B cell (primary cell): ENCODE results near the gene EYA4. TPM values are rescaled to one million over a fixed set of nuclear protein-coding genes. Genes with fewer than 3 reads are reported as not detected.

ENCODE experiments used
- ATAC-seq: fragments of 200-7000 bp; cut with Tn5 transposase; one replicate; pipeline ENCODE4 v1.10.0; 2021; ENCODE audit warnings: low read depth, mild to moderate bottlenecking, moderate number of reproducible peaks, moderate library complexity
- CTCF ChIA-PET: fragments of 350-600 bp; sonication (Branson Sonifier 250); formaldehyde crosslinking; loops from one replicate; lab custom pipeline; 2021; ENCODE audit warnings: antibody characterized with exemption, inconsistent platforms; lab: Charles Lee
- POLR2A ChIA-PET: fragments of 350-600 bp; sonication (Branson Sonifier 250); formaldehyde crosslinking; loops from one replicate; lab custom pipeline; 2021; ENCODE audit warnings: antibody characterized with exemption; lab: Charles Lee
- DNase-seq: peaks from one replicate; pipeline ENCODE4 v3.0.0; 2013
- H2AFZ ChIP-seq: 2 replicates; pipeline ENCODE4 v1.6.1; 2012; ENCODE audit warnings: mild to moderate bottlenecking, low read depth, low read length; ENCODE audit not compliant: insufficient read depth, poor library complexity, severe bottlenecking
- H3K27ac ChIP-seq, 2 donors: 1 replicate in 1 of 2; 2 replicates in 1 of 2; pipeline ENCODE4 v1.5.1; 2012 to 2013; ENCODE audit warnings: low read length in 2 of 2, mild to moderate bottlenecking in 2 of 2, moderate library complexity in 1 of 2
- H3K27me3 ChIP-seq, 4 experiments: fragments of 200-600 bp in 1 of 4; sonication (generic) in 1 of 4; replicated peaks in 1 of 4; 1 replicate in 2 of 4; 2 replicates in 2 of 4; pipeline versions ENCODE4 v1.6.1 to v1.7.0; 2013 to 2016; ENCODE audit warnings: low read length in 3 of 4, mild to moderate bottlenecking in 2 of 4, mixed read lengths in 1 of 4, moderate library complexity in 1 of 4; ENCODE audit not compliant: insufficient read depth in 4 of 4, control insufficient read depth in 3 of 4; ENCODE audit errors: control extremely low read depth in 1 of 4
- H3K36me3 ChIP-seq, 2 experiments: replicated peaks in 1 of 2; 1 replicate in 1 of 2; 2 replicates in 1 of 2; pipeline versions ENCODE4 v1.6.1 to v1.7.1; 2013; ENCODE audit warnings: low read length in 1 of 2; ENCODE audit not compliant: insufficient read depth in 2 of 2, control insufficient read depth in 1 of 2; ENCODE audit errors: control extremely low read depth in 1 of 2, extremely low read depth in 1 of 2
- H3K4me1 ChIP-seq, 2 donors: fragments of 200-600 bp in 1 of 2; sonication (generic) in 1 of 2; 1 replicate in 1 of 2; 2 replicates in 1 of 2; pipeline versions ENCODE4 v1.5.1 to v1.6.1; 2013 to 2017; ENCODE audit warnings: low read length in 2 of 2; ENCODE audit not compliant: control insufficient read depth in 2 of 2, insufficient read depth in 2 of 2
- H3K4me2 ChIP-seq: replicated peaks from 2 replicates; pipeline ENCODE3; 2012; ENCODE audit warnings: mild to moderate bottlenecking, low read depth, low read length; ENCODE audit not compliant: poor library complexity, severe bottlenecking
- H3K4me3 ChIP-seq, 5 experiments: fragments of 200-600 bp in 1 of 5; sonication (generic) in 1 of 5; 1 replicate in 3 of 5; 2 replicates in 2 of 5; pipeline versions ENCODE4 v1.5.1 to v1.7.0; 2011 to 2016; ENCODE audit warnings: low read length in 4 of 5, mild to moderate bottlenecking in 4 of 5, low read depth in 2 of 5, control low read depth in 1 of 5, moderate library complexity in 1 of 5; ENCODE audit not compliant: insufficient read depth in 1 of 5; ENCODE audit errors: control extremely low read depth in 1 of 5, extremely low read depth in 1 of 5
- H3K79me2 ChIP-seq: fragments of 200-600 bp; sonication (generic); one replicate; pipeline ENCODE4 v1.6.0; 2016; ENCODE audit warnings: low read length; ENCODE audit not compliant: control insufficient read depth, insufficient read depth
- H3K9ac ChIP-seq: fragments of 200-600 bp; sonication (generic); 2 replicates; pipeline ENCODE4 v1.6.1; 2017; ENCODE audit warnings: mild to moderate bottlenecking, low read length, moderate library complexity
- H3K9me3 ChIP-seq, 3 donors: one replicate each; pipeline versions ENCODE4 v1.6.1 to v1.7.1; 2013; ENCODE audit warnings: low read length in 2 of 3; ENCODE audit not compliant: control insufficient read depth in 2 of 3, insufficient read depth in 1 of 3; ENCODE audit errors: control extremely low read depth in 1 of 3
- H4K20me1 ChIP-seq: 2 replicates; pipeline ENCODE4 v1.6.0; 2012; ENCODE audit warnings: mild to moderate bottlenecking, low read length; ENCODE audit not compliant: insufficient read depth, control insufficient read depth, poor library complexity, severe bottlenecking
- H3K27ac Mint-ChIP-seq: one replicate; pipeline ENCODE4 v1.8.0; 2021; ENCODE audit warnings: mixed read lengths
- H3K27me3 Mint-ChIP-seq: one replicate; pipeline ENCODE4 v1.8.0; 2021; ENCODE audit warnings: mixed read lengths
- H3K4me1 Mint-ChIP-seq: one replicate; pipeline ENCODE4 v1.8.0; 2021; ENCODE audit warnings: mixed read lengths
- H3K4me3 Mint-ChIP-seq: one replicate; pipeline ENCODE4 v1.8.0; 2021; ENCODE audit warnings: mixed read lengths
- H3K9me3 Mint-ChIP-seq: one replicate; pipeline ENCODE4 v1.8.0; 2022; ENCODE audit warnings: mixed read lengths; ENCODE audit not compliant: insufficient read depth
- CTCF ChIP-seq: fragments of 200-600 bp; IDR thresholded peaks from one replicate; pipeline ENCODE4 v1.8.0; 2022; ENCODE audit warnings: antibody characterized with exemption, mild to moderate bottlenecking
- EZH2 ChIP-seq: IDR thresholded peaks from 2 replicates; pipeline ENCODE4 v1.6.1; 2012; ENCODE audit warnings: borderline replicate concordance, low read depth, mild to moderate bottlenecking, moderate library complexity, low read length; ENCODE audit not compliant: insufficient read depth, poor library complexity, severe bottlenecking
- WGBS: methylation state at CpG from one replicate; pipeline ENCODE4 v1.1.5; 2013; ENCODE audit warnings: missing lambda C conversion rate; ENCODE audit not compliant: insufficient coverage; 5-methylcytosine and 5-hydroxymethylcytosine counted together
- intact Hi-C: fragments of 100-400 bp; cut with micrococcal nuclease; formaldehyde crosslinking; loops from one replicate; pipeline ENCODE4 v1.10.0; 2022
- polyA plus RNA-seq: library from polyadenylated mRNA; depleted of rRNA; stranded (reverse); fragments of >200 nt; gene quantifications from 2 replicates; pipeline ENCODE4 v1.2.3, GENCODE V29; 2012
- total RNA-seq, 2 donors: library from RNA; stranded (reverse); fragments of 120-200 nt in 1 of 2; gene quantifications; 1 replicate in 1 of 2; 2 replicates in 1 of 2; pipeline versions ENCODE4 v1.2.3 to v1.2.4, GENCODE V29; 2013 to 2022

EYA4 gene
- total and polyA plus RNA-seq, 2 donors (not counting 1 experiment from before 2014, with no cell fraction given), result 0.49 TPM; not detected in 1

- Histone ChIP-seq H3K36me3 (no peaks in the 10 kb centered on the region), H3K79me2 (no peaks in the 10 kb centered on the region), H3K27me3 (peaks cover 0 to 3% (median 0%) of the 10 kb centered on the region in 4 experiments), H3K9ac (no peak overlapping the region), H3K27ac (no peak overlapping the region), H3K4me2 (no peak overlapping the region), H3K4me1 (no peaks in the 10 kb centered on the region), H2AFZ (no peak overlapping the region), H4K20me1 (no peaks in the 10 kb centered on the region), H3K4me3 (no peak overlapping the region), H3K9me3 (no peaks in the 10 kb centered on the region)
- H3K4me3 Mint-ChIP-seq, result no peak overlapping the region
- intact Hi-C loops, result no loop called here
- ChIA-PET POLR2A (no interaction called here), CTCF (no interaction called here)
- no peaks in the 10 kb centered on the region for H3K9me3 Mint-ChIP-seq
- TF ChIP-seq CTCF, result no peak
- TF ChIP-seq EZH2, result no peak
- H3K27me3 Mint-ChIP-seq, result no peaks in the 10 kb centered on the region
- no peak for ATAC-seq
- H3K27ac Mint-ChIP-seq, result no peak overlapping the region
- no peaks in the 10 kb centered on the region for H3K4me1 Mint-ChIP-seq
- no peak for DNase-seq
Measured at GRCh38 chr6:133259561-133259960, 18.4 kb downstream of the EYA4 start.

GRCh38 chr6:133262804-133263203 is 21.6 kb downstream of the EYA4 start:
- H3K27ac Mint-ChIP-seq, result no peak overlapping the region

More at GRCh38 chr6:133262804-133263203, 21.6 kb downstream of the EYA4 start:
- ATAC-seq, result no peak
- H3K27me3 ChIP-seq, result no peaks in the 10 kb centered on the region
- H3K4me3 Mint-ChIP-seq, result no peak overlapping the region
- no peaks in the 10 kb centered on the region for H3K27me3 Mint-ChIP-seq
- POLR2A ChIA-PET, result no interaction called here
- TF ChIP-seq EZH2 (no peak), CTCF (no peak)
- H3K9ac ChIP-seq, result no peak overlapping the region
- intact Hi-C loops, result no loop called here
- H3K4me1 Mint-ChIP-seq, result no peaks in the 10 kb centered on the region
- H4K20me1 ChIP-seq, result no peaks in the 10 kb centered on the region
- no peaks in the 10 kb centered on the region for H3K4me1 ChIP-seq
- no peak overlapping the region for H3K4me2 ChIP-seq
- no peak overlapping the region for H2AFZ ChIP-seq
- no peaks in the 10 kb centered on the region for H3K79me2 ChIP-seq
- H3K27ac ChIP-seq, result no peak overlapping the region
- 100% methylated on average over 2 of the region's 2 CpGs for WGBS
- no peaks in the 10 kb centered on the region for H3K9me3 Mint-ChIP-seq
- H3K4me3 ChIP-seq, result no peak overlapping the region
- no peaks in the 10 kb centered on the region for H3K9me3 ChIP-seq
- DNase-seq, result no peak
- CTCF ChIA-PET, result no interaction called here
- no peaks in the 10 kb centered on the region for H3K36me3 ChIP-seq
